ENCODE data around the gene ZNF574. TPM values are rescaled to one million over a fixed set of nuclear protein-coding genes. Genes with fewer than 3 reads are reported as not detected.
"Not testable (repeated sequence)": the region's sequence is repeated elsewhere in the genome, so short reads cannot be mapped to it uniquely, and the experiment has no call there.

ZNF574 gene
- total and polyA plus RNA-seq, 9 donors, result 2.4 to 24.6 (median 15.6) TPM

- Histone ChIP-seq H3K27ac (no peak overlapping the region), H3K36me3 (no peaks in the 10 kb centered on the region)
- intact Hi-C loops (cut with DNase I), result no loop called here
These were observed 35.9 kb upstream of the ZNF574 start for GRCh38 chr19:42040031-42040430.

GRCh38 chr19:42040491-42040890, 35.5 kb upstream of the ZNF574 start:
- H3K36me3 ChIP-seq; H3K27me3 ChIP-seq; intact Hi-C loops (cut with DNase I); H3K27ac ChIP-seq; H3K4me3 ChIP-seq; DNase-seq; H3K4me1 ChIP-seq (ENCODE audit: insufficient read depth); H3K9me3 ChIP-seq: not testable (repeated sequence)
- WGBS, 3 donors, result 88% methylated on average over 9 of the region's 9 CpGs

More at GRCh38 chr19:42040031-42040430, 35.9 kb upstream of the ZNF574 start:
- Histone ChIP-seq H3K9me3 (no peaks in the 10 kb centered on the region), H3K27me3 (no peaks in the 10 kb centered on the region), H3K4me1 (ENCODE audit: insufficient read depth) (no peaks in the 10 kb centered on the region), H3K4me3 (no peak overlapping the region)
- no peak for TF ChIP-seq CTCF (IDR thresholded peaks at IDR 0.05)
- no peak for TF ChIP-seq POLR2A (IDR thresholded peaks at IDR 0.05)
- no peak for TF ChIP-seq EP300 (IDR thresholded peaks at IDR 0.05)
- no peak for DNase-seq

- no peak overlapping the region for H3K27ac ChIP-seq
- 80 to 90% (median 82%) methylated on average over 30 of the region's 30 CpGs for WGBS, 3 donors
- TF ChIP-seq POLR2A (IDR thresholded peaks at IDR 0.05) (no peak), CTCF (IDR thresholded peaks at IDR 0.05) (no peak), EP300 (IDR thresholded peaks at IDR 0.05) (no peak)
- no peaks in the 10 kb centered on the region for H3K36me3 ChIP-seq
- no peak for DNase-seq
- intact Hi-C loops (cut with DNase I), result no loop called here
- H3K27me3 ChIP-seq, result no peaks in the 10 kb centered on the region
- no peaks in the 10 kb centered on the region for H3K9me3 ChIP-seq
- H3K4me1 ChIP-seq (ENCODE audit: insufficient read depth), result no peaks in the 10 kb centered on the region
- no peak overlapping the region for H3K4me3 ChIP-seq
These were observed 33.4 kb upstream of the ZNF574 start for GRCh38 chr19:42042455-42043170.

GRCh38 chr19:42045575-42045974, 30.4 kb upstream of the ZNF574 start:
- intact Hi-C loops (cut with DNase I), result no loop called here
- H3K4me1 ChIP-seq (ENCODE audit: insufficient read depth), result no peaks in the 10 kb centered on the region
- WGBS, 3 donors, result 88 to 94% (median 91%) methylated on average over 7 of the region's 7 CpGs
- no peaks in the 10 kb centered on the region for H3K36me3 ChIP-seq
- no peak for DNase-seq
- H3K27me3 ChIP-seq, result no peaks in the 10 kb centered on the region
- no peak overlapping the region for H3K27ac ChIP-seq
- no peaks in the 10 kb centered on the region for H3K9me3 ChIP-seq
- no peak for TF ChIP-seq CTCF (IDR thresholded peaks at IDR 0.05)
- TF ChIP-seq EP300 (IDR thresholded peaks at IDR 0.05), result no peak
- TF ChIP-seq POLR2A (IDR thresholded peaks at IDR 0.05), result no peak
- no peak overlapping the region for H3K4me3 ChIP-seq

- WGBS, 3 donors, result 47 to 60% (median 48%) methylated on average over 4 of the region's 4 CpGs
These were observed 27.0 kb upstream of the ZNF574 start for GRCh38 chr19:42048992-42049391.

More at GRCh38 chr19:42048992-42049391, 27.0 kb upstream of the ZNF574 start:
- no peaks in the 10 kb centered on the region for H3K27me3 ChIP-seq
- H3K4me1 ChIP-seq (ENCODE audit: insufficient read depth), result no peaks in the 10 kb centered on the region
- H3K27ac ChIP-seq, result no peak overlapping the region
- no peaks in the 10 kb centered on the region for H3K36me3 ChIP-seq
- no peaks in the 10 kb centered on the region for H3K9me3 ChIP-seq
- TF ChIP-seq EP300 (IDR thresholded peaks at IDR 0.05) (no peak), CTCF (IDR thresholded peaks at IDR 0.05) (no peak), POLR2A (IDR thresholded peaks at IDR 0.05) (no peak)
- intact Hi-C loops (cut with DNase I), result no loop called here
- H3K4me3 ChIP-seq, result no peak overlapping the region
- DNase-seq, result no peak

All from ovary (tissue), 9 donors.